ENCODE measurements around the gene KCTD2. TPM values are rescaled to one million over a fixed set of nuclear protein-coding genes. Genes with fewer than 3 reads are reported as not detected.
A peak's percentile ranks its signal among the peaks of the same experiment; 100 is the strongest.

The KCTD2 gene
- total and polyA plus RNA-seq, 2 experiments from 2014 or later: 12.7 to 19.1 TPM

DNA sequence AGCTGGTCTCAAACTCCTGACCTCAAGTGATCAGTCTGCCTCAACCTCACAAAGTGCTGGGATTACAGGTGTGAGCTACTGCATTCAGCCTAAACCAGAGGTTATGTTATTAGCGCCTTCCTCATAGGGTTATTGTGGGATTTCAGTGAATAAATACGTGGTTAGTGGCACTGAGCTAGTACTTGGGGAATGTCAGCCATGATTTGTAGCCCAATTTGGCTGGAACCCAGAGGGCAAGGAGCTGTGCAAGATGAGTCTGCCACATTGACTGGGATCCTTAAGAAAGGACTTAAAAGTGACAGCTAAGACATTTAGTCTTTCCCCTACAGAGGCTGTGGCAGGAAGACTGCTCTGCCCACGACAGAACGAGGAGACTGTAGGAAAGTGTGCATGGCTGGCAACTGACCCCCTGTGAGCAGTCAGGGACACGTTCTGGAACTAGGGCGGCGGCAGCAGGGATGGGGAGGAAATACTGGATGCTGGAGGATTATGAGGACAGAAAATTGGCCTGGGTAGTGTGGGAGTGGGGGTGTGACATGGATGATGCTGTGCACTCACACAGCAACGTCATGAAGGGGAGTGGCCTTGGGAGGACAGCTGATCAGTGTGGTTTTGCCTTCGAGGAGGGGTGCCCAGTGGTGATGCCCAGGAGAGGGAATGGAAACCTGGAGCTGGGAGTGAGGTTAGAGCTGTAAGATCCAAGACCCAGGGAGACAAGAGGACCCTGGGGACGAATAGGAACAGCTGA is 14.9 kb upstream of the KCTD2 start:
- H3K4me3 ChIP-seq: no peak overlapping the region
- 51% methylated on average over 10 of the region's 10 CpGs for WGBS (ENCODE audit: low lambda C conversion rate, missing lambda C conversion rate)
- TF ChIP-seq EZH2 (IDR thresholded peaks at IDR 0.05; ENCODE audit: borderline replicate concordance): no peak

DNA sequence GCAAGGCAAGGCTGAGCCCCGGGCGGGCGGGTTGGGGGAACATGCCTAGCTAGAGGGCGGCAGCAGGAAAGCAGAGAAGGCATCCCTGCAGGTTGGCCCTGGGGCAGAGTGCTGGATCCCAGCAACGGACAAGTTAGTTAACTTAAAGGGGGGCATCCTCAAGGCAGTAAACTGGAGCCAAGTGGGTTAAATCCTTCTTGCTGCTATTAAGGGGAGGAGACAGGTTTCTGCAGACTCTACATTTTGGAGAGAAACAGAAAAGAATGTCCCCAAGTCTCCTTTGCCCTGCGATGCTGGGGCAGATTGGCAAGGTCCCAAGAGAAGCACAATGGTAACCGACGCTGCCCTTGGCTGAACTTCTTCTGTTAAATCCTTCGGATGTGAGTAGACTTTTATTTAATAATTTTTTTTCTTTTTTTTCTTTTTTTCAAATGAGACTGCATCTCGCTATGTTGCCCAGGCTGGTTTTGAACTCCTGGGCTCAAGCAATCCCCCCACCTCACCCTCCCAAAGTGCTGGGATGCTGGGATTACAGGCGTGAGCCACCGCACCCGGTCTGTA is 14.2 kb upstream of the KCTD2 start:
- Histone ChIP-seq H3K9me2 (replicated peaks; ENCODE audit: insufficient read depth) (no peaks in the 10 kb centered on the region), H3K9me3 (ENCODE audit: low read depth) (no peaks in the 10 kb centered on the region), H3K27me3 (no peaks in the 10 kb centered on the region), H3K4me3 (peak overlapping the region; percentile 59), H3K79me2 (no peaks in the 10 kb centered on the region), H3K36me3 (replicated peaks; ENCODE audit: insufficient read depth, low read depth) (no peaks in the 10 kb centered on the region), H3K4me2 (peak overlapping the region; percentile 89), H3K4me1 (ENCODE audit: insufficient read depth) (no peaks in the 10 kb centered on the region), H4K20me1 (ENCODE audit: insufficient read depth, poor library complexity, severe bottlenecking) (no peaks in the 10 kb centered on the region), H2AFZ (peak overlapping the region; percentile 81), H3K27ac (peak overlapping the region; percentile 98)
- DNase-seq (ENCODE audit: low spot score): no peak
- TF ChIP-seq EZH2phosphoT487 (IDR thresholded peaks at IDR 0.05; ENCODE audit: low read depth, severe bottlenecking, unreplicated experiment): no peak
- TF ChIP-seq EZH2 (IDR thresholded peaks at IDR 0.05; ENCODE audit: borderline replicate concordance): no peak
- TF ChIP-seq, protein P1, sequence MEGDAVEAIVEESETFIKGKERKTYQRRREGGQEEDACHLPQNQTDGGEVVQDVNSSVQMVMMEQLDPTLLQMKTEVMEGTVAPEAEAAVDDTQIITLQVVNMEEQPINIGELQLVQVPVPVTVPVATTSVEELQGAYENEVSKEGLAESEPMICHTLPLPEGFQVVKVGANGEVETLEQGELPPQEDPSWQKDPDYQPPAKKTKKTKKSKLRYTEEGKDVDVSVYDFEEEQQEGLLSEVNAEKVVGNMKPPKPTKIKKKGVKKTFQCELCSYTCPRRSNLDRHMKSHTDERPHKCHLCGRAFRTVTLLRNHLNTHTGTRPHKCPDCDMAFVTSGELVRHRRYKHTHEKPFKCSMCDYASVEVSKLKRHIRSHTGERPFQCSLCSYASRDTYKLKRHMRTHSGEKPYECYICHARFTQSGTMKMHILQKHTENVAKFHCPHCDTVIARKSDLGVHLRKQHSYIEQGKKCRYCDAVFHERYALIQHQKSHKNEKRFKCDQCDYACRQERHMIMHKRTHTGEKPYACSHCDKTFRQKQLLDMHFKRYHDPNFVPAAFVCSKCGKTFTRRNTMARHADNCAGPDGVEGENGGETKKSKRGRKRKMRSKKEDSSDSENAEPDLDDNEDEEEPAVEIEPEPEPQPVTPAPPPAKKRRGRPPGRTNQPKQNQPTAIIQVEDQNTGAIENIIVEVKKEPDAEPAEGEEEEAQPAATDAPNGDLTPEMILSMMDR (IDR thresholded peaks at IDR 0.05; ENCODE audit: poor library complexity): no peak
- WGBS (ENCODE audit: low lambda C conversion rate, missing lambda C conversion rate): 30% methylated on average over 10 of the region's 13 CpGs

More for the DNA sequence above, 14.9 kb upstream of the KCTD2 start:
- H3K79me2 ChIP-seq: no peaks in the 10 kb centered on the region
- no peak overlapping the region for H2AFZ ChIP-seq
- H3K4me1 ChIP-seq (ENCODE audit: insufficient read depth): no peaks in the 10 kb centered on the region
- peak overlapping the region; percentile 89 for H3K4me2 ChIP-seq
- peak; percentile 71 for DNase-seq (ENCODE audit: low spot score)
- H3K9me2 ChIP-seq (replicated peaks; ENCODE audit: insufficient read depth): no peaks in the 10 kb centered on the region
- H3K27ac ChIP-seq: peak overlapping the region; percentile 49
- H3K9me3 ChIP-seq (ENCODE audit: low read depth): no peaks in the 10 kb centered on the region
- H3K27me3 ChIP-seq: no peaks in the 10 kb centered on the region
- no peaks in the 10 kb centered on the region for H4K20me1 ChIP-seq (ENCODE audit: insufficient read depth, poor library complexity, severe bottlenecking)
- H3K36me3 ChIP-seq (replicated peaks; ENCODE audit: insufficient read depth, low read depth): no peaks in the 10 kb centered on the region

DNA sequence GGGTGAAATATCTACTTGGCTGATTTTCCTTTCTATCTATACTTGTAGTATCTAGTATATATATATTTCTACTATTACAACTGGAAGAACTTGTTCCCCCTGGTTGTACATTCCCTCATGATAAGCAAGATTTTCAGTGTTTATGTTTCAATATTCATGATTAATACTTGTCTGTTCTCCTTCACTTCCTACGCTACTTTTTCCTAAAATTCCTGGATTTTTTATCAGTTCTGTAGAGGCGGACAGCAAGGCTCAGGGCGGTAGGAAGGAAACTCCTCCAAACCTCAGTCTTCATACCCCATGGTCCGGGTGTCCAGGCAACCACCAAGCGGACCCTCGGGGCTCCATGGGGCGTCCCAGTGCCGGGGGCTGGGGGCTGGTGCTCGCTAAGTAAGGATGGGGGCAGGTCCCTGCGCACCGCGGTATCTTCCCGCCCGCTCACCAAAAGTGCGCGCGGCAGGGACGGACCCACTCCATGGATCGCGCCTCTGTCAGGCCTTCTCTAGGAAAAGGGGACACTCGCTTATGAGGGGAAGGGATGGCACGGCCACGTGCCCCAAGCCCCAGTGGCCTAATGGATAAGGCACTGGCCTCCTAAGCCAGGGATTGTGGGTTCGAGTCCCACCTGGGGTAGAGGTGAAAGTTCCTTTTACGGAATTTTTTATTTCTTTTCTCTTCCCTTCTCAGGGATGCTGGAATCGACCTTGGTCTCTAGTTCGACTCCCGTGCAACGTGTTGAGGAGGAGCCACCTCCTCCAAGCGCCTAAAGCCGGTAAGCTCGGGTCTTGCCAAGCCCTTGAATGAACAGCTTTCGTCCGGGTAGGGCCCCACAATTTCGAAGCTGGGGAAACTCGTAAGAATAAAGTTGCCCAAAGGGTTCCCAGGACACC is 13.4 kb upstream of the KCTD2 start:
- H3K27ac ChIP-seq: peak overlapping the region; percentile 98
- no peaks in the 10 kb centered on the region for H3K9me3 ChIP-seq (ENCODE audit: low read depth)
- no peaks in the 10 kb centered on the region for H3K4me1 ChIP-seq (ENCODE audit: insufficient read depth)
- no peaks in the 10 kb centered on the region for H4K20me1 ChIP-seq (ENCODE audit: insufficient read depth, poor library complexity, severe bottlenecking)
- H3K4me3 ChIP-seq: peak overlapping the region; percentile 95
- peak overlapping the region; percentile 81 for H2AFZ ChIP-seq
- H3K4me2 ChIP-seq: peak overlapping the region; percentile 89
- 3% methylated on average over 34 of the region's 36 CpGs for WGBS (ENCODE audit: low lambda C conversion rate, missing lambda C conversion rate)
- DNase-seq (ENCODE audit: low spot score): peak; percentile 97
- H3K9me2 ChIP-seq (replicated peaks; ENCODE audit: insufficient read depth): no peaks in the 10 kb centered on the region
- H3K79me2 ChIP-seq: no peaks in the 10 kb centered on the region
- H3K27me3 ChIP-seq: no peaks in the 10 kb centered on the region
- no peaks in the 10 kb centered on the region for H3K36me3 ChIP-seq (replicated peaks; ENCODE audit: insufficient read depth, low read depth)
- TF ChIP-seq EZH2phosphoT487 (IDR thresholded peaks at IDR 0.05; ENCODE audit: low read depth, severe bottlenecking, unreplicated experiment) (no peak), EZH2 (IDR thresholded peaks at IDR 0.05; ENCODE audit: borderline replicate concordance) (no peak)
- TF ChIP-seq, protein P1 (IDR thresholded peaks at IDR 0.05; ENCODE audit: poor library complexity): no peak

Measured in hepatocyte (in vitro differentiated cells).